Urinary bladder (tissue), 4 donors: ENCODE measurements around the gene PTCHD1. TPM values are rescaled to one million over a fixed set of nuclear protein-coding genes. Genes with fewer than 3 reads are reported as not detected.

Experiments
- DNase-seq: peaks from one replicate; pipeline ENCODE4 v3.0.0-alpha.2; 2015; ENCODE audit errors: extremely low spot score
- H3K27ac ChIP-seq: one replicate; pipeline ENCODE4 v1.5.1; 2013; ENCODE audit warnings: low read depth, mild to moderate bottlenecking, moderate library complexity
- H3K36me3 ChIP-seq: one replicate; pipeline ENCODE4 v1.6.1; 2013; ENCODE audit warnings: mild to moderate bottlenecking, moderate library complexity; ENCODE audit not compliant: insufficient read depth
- H3K4me1 ChIP-seq: one replicate; pipeline ENCODE4 v1.6.1; 2013; ENCODE audit warnings: mild to moderate bottlenecking, moderate library complexity; ENCODE audit not compliant: insufficient read depth
- H3K4me3 ChIP-seq: one replicate; pipeline ENCODE4 v1.5.1; 2013; ENCODE audit warnings: low read depth, low read length
- WGBS: extraction: QIAGEN DNeasy Blood & Tissue Kit; methylation state at CpG from one replicate; pipeline ENCODE4 v1.1.7; 2013; 5-methylcytosine and 5-hydroxymethylcytosine counted together
- polyA plus RNA-seq: library from polyadenylated mRNA; stranded (reverse); fragments of 200-250 nt; gene quantifications from one replicate; pipeline ENCODE4 v1.2.3, GENCODE V29; 2013
- total RNA-seq: library from RNA; depleted of rRNA; stranded (reverse); fragments of >200 nt; gene quantifications from one replicate; pipeline ENCODE4 v1.2.3, GENCODE V29; 2014
- donor health status: healthy with polysubstance abuse.
- donor health status: healthy.

The PTCHD1 gene
- total and polyA plus RNA-seq, 2 donors = 2.0 to 6.0 TPM

DNA sequence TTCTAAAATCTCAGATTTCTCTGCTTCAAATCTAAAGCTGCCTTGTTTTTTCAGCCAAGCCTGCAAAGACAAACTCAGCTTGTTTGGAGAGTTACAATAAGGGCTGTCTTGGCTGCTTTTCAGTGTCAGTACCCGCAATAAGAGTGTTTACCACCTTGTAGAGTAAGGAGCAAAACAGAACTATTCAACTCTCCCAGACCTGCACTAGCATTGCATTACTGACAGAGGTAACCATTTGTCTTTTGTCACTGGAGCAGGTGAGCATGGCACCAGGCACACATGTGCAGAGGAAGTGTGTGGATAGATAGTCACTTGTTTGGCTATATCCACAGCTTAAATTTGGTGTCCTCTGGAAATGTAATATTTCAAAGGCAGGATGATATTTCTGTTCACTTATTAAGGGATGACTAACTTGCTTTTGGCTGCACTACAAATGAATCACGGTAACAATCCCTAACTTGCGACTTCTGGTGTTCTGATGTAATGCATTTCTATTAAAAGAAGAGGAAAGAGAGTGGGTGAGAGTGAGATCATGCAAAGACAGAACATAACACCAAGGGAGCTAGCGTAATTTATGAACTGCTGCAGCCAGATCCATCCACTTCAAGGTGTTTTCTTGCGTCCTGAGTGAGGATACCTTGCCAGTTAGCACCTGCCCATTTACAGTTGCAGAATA is 38.6 kb downstream of the PTCHD1 start:
- no peaks in the 10 kb centered on the region for H3K4me1 ChIP-seq
- no peak overlapping the region for H3K27ac ChIP-seq
- no peak overlapping the region for H3K4me3 ChIP-seq
- no peak for DNase-seq
- WGBS = 16% methylated on average over 5 of the region's 5 CpGs
- H3K36me3 ChIP-seq = no peaks in the 10 kb centered on the region

DNA sequence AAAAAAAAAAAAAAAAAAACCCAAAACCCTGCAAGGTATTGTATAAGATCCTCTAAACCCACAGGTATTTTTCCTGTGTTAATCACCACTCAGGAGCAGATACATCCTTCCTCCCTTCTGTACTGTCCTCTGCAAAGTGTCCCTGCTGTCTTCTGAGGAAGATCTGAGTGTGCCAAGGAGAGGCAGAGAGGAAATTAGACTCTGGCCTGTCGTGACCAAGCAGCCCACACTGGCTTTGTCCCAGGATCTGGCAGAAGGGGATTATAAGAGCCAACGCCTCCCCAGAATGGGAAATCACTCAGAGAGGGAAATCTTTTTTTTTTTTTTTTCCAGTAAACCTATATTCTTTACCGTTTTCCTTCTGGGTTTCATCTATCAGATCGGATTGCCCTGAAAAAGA is 39.6 kb downstream of the PTCHD1 start:
- Histone ChIP-seq H3K4me3 (no peak overlapping the region), H3K4me1 (no peaks in the 10 kb centered on the region), H3K27ac (no peak overlapping the region), H3K36me3 (no peaks in the 10 kb centered on the region)
- 40% methylated on average over 4 of the region's 4 CpGs for WGBS
- no peak for DNase-seq

DNA sequence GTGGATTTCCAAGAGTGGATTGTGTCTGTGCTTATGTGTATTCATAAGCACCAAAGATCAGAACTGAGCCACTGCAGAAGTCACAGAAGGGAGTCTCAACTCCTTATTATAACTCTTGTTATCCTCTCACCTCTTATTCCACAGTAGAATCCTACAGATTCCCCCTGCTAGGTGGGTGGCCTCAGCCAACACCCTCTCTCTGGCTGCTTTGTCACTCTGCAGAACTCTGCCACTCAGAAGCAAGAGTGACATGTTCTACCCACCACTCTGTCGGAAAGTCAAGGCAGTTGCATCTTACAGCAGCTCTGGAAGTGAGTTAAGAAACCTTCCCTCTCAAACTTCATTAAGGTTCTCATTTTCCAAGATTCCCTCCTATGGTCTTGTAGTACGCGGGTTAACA is 41.9 kb downstream of the PTCHD1 start:
- Histone ChIP-seq H3K27ac (no peak overlapping the region), H3K4me1 (no peaks in the 10 kb centered on the region), H3K4me3 (no peak overlapping the region), H3K36me3 (no peaks in the 10 kb centered on the region)
- 92% methylated on average over 3 of the region's 3 CpGs for WGBS
- DNase-seq = no peak

DNA sequence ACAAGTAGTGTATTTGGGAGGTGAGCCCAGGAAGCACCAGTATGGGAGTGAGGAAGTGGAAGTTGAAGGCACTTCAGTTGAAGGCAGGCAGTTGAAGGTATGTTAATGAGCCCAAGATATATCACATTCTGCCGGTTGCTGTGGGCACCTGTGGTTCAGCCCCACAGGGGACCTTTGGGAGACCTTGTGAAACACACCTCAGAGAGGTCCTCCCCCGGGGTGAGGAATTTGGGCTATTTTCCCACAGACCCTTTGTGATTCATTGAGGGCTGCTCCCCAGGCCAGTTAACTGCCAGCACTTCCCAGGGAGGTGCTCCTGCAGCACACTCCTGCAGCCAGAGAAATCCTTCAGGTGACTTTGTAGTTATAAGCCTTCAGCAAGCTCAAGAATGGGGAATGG is 45.9 kb downstream of the PTCHD1 start:
- no peaks in the 10 kb centered on the region for H3K36me3 ChIP-seq
- H3K4me3 ChIP-seq = no peak overlapping the region
- no peak overlapping the region for H3K27ac ChIP-seq
- DNase-seq = no peak
- WGBS = 75% methylated on average over 2 of the region's 2 CpGs
- no peaks in the 10 kb centered on the region for H3K4me1 ChIP-seq

DNA sequence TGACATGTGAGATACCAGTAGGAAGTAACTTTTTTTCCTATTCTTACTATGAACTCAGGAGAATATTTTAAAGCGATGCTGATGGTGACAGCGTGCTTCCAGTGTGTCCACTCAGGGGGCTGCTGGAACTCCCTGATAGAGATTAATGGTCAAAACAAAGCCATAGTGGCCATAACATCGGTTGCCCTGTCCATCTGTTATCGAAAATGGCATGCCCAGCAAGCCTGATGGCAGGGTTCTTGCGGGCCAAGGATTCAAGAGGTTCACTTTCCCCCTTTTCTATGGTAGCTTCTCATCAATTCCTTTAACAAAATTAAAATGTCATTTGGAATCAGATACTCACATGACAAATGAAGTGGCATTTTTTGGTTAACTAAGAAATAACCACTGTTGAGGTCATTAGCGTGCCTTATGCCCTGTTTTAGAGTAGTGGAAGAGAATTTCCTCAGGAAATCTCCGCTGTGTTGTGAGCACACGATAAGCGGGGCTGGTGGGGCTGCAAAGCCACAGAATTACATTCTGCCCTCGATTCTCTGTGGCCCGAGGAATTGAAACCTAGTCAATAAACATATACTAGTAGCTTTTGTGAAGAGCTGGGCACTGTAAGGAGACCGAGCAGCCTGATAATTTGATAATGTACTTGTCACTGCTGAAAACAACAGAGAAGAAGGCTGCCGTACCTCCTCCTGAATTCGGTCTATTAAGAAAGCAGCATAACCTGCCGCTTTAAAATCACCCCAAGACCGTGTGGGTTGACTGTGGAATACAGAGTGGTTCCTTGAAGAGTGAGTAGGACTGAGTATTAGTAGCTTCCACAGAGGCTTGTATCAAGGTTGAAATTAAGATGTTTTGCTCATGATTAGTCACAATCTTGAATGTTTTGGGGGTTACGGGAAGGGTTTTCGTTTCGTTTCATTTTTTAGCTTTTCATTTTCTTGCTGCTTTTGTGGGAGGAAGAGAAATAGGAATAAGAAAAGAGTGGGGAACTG is 46.7 kb downstream of the PTCHD1 start:
- WGBS = 87% methylated on average over 19 of the region's 19 CpGs
- no peak for DNase-seq
- no peaks in the 10 kb centered on the region for H3K36me3 ChIP-seq
- H3K4me3 ChIP-seq = no peak overlapping the region
- H3K4me1 ChIP-seq = no peaks in the 10 kb centered on the region
- no peak overlapping the region for H3K27ac ChIP-seq

DNA sequence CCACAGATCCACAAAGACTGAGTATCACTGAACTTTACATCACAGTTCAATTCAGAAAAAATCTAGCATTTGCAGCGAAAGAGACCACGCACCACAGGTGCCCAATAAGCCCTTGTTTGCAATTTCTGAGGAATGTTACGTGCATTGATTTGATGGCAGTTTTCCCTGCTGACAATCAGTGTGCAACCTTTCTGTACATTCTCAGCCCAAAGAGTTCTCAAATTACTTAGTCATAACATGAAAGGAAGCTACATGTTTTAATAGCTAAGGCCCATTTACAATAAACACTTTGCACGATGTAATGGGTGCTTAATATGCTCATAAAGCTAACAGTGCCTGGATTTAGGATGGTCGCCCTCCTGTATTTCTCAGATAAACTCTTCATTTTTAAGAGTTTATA is 47.9 kb downstream of the PTCHD1 start:
- DNase-seq = no peak
- H3K36me3 ChIP-seq = no peaks in the 10 kb centered on the region
- 61% methylated on average over 5 of the region's 5 CpGs for WGBS
- no peaks in the 10 kb centered on the region for H3K4me1 ChIP-seq
- H3K27ac ChIP-seq = no peak overlapping the region
- no peak overlapping the region for H3K4me3 ChIP-seq

DNA sequence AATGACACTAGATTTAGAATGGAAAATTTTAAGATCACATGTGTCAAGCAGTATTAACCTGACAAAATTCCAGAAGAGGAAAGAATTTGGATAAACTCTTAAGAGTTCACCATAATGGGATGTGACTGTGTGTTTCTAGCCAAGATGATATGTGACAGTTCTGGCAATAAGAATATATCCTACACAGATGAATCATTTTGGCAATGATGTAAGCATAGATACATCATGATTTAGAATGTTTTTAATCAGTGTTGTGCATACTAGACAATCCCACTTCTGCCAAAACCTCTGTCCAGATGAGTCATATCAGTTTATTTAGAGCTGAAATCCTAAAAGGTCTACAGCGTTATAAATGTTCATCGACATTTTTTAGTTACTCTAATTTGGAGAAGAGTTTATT is 48.8 kb downstream of the PTCHD1 start:
- H3K27ac ChIP-seq = no peak overlapping the region
- H3K36me3 ChIP-seq = no peaks in the 10 kb centered on the region
- DNase-seq = no peak
- H3K4me3 ChIP-seq = no peak overlapping the region
- no peaks in the 10 kb centered on the region for H3K4me1 ChIP-seq
- 24% methylated on average over 2 of the region's 2 CpGs for WGBS

DNA sequence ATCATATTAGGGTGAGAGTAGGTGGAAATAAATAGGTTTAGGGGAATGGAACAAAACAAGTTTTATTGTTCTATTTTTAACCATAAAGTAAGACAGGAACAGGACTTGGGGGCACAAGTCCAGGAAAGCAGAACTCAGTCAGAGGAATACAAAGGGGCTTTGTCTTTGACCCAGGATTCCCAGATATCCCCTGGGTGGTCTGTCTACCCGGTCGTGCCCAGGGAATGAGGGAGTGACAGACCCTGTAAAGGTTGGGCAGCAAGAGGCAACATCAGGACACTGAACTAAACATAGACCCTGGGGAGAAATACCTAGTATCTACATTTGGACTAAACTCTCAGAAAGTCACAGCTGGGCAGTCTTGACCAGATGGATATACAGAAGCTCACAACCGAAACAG is 50.6 kb downstream of the PTCHD1 start:
- no peak overlapping the region for H3K4me3 ChIP-seq
- no peaks in the 10 kb centered on the region for H3K4me1 ChIP-seq
- no peak for DNase-seq
- H3K27ac ChIP-seq = no peak overlapping the region
- no peaks in the 10 kb centered on the region for H3K36me3 ChIP-seq
- 54% methylated on average over 3 of the region's 3 CpGs for WGBS

DNA sequence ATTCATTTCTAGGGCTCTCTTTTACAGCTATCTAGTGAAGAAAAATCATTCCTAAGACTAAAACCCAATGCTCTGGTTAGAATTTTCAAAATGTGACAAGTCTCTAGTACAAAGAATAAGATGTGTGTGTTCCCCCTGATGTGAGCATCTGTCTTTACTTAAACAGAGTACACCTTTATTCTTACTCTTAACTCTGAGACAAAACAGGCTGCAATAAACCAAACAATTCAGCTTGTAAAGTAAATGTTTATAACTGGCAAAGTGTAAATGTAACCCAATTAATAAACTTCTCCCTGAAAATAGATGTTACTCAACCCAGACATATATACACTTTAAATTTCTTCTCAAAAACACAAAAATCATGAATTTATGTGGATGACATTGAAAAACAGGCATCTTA is 51.6 kb downstream of the PTCHD1 start:
- Histone ChIP-seq H3K36me3 (no peaks in the 10 kb centered on the region), H3K4me1 (no peaks in the 10 kb centered on the region), H3K27ac (no peak overlapping the region), H3K4me3 (no peak overlapping the region)
- DNase-seq = no peak

DNA sequence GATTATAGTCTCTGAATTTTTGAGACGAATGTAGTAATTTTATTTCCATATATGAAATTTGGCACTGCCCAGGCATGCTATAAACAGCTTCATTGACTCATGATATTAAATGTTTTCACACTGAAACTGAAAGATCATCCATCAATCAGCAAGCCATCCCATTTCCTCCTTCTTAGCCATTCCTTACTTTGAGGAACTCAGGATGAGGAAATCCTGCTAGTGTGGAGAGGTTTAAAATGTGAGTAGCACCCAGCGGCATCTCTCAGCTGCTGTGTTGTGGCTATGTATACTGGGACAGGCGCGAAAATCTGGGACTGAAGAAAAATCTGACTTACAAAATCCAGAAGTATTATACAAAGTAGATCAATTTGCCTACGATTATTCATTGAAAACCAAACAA is 52.1 kb downstream of the PTCHD1 start:
- no peak overlapping the region for H3K4me3 ChIP-seq
- no peak overlapping the region for H3K27ac ChIP-seq
- no peak for DNase-seq
- H3K4me1 ChIP-seq = no peaks in the 10 kb centered on the region
- H3K36me3 ChIP-seq = no peaks in the 10 kb centered on the region
- 59% methylated on average over 5 of the region's 5 CpGs for WGBS

DNA sequence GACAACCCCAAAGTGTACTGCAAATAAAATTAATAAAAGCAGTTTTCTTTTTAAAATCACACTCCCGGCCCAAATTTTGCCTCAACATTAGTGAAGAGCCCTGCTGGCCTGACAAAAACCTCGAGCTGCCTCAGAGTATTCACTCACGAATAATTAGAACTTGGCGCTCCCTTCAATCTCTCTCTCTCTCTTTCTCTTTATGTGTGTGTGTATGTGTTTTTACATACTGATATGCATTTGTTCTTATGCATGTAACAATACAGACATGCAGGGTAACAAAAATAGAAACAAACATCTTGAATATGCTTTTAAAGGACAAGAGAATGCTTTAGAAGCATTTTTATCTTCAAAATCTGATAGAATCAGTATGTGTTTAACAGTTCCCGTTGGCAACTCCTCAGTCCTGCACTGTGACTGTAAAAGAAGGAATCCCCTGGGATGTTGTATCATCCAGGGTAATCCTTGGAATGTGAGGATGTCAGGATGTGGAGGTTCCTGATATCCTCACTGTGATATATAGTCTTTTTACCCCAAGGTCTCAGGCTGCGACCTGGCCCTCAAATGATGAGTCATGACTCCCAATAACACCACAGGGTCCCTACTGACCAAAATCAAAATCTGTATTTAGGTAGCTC is 53.0 kb downstream of the PTCHD1 start:
- Histone ChIP-seq H3K4me1 (no peaks in the 10 kb centered on the region), H3K4me3 (no peak overlapping the region), H3K27ac (no peak overlapping the region), H3K36me3 (no peaks in the 10 kb centered on the region)
- DNase-seq = no peak
- WGBS = 48% methylated on average over 6 of the region's 6 CpGs

DNA sequence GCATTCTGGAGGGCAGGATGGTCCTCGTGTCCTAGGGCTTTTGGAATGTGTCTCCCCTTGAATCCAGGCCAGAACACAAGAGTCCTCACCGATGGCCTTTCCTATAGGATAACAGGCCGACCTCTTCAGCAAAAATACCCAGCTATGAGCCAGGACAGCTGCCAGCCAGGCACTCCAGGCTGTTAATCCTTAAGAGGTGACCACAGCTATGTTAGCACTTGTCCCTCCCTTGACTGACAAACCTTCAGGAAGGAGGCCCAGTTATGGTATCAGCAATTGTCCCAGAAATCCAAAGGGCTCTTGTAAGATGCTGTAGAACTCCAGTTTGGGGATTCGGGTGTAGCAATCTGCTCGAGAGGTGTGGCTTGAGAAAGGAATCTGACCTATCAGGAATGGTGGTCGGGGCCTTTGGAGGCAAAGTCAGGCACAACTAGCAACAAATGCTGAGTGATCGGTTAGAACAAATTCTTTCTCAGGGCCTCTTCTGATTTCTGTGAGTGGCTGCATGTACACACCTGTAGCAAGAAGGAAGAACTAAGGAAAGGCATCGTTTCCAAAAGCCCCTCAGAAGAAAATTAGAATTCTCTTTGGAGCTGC is 54.6 kb downstream of the PTCHD1 start:
- H3K27ac ChIP-seq = no peak overlapping the region
- no peaks in the 10 kb centered on the region for H3K4me1 ChIP-seq
- H3K4me3 ChIP-seq = no peak overlapping the region
- DNase-seq = no peak
- 88% methylated on average over 8 of the region's 8 CpGs for WGBS
- no peaks in the 10 kb centered on the region for H3K36me3 ChIP-seq

DNA sequence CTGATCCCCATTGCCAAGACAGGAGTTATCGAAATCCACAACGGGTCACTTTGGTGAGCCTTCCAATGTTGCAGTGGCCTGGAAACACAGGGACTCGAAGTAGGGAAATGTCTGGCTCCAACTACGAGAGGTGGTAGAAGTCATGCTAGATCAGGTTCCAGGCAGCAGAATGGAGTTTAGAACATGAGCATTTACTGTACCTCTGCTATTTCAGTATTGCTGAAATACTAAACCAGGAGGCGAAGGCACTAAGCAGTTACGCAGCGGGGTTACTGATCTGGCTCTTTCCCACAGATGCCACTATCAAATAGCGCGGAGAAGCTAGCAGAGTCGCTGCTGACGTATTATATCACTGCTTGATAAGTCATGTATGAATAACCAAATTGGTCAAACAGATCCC is 56.3 kb downstream of the PTCHD1 start:
- no peak overlapping the region for H3K4me3 ChIP-seq
- H3K4me1 ChIP-seq = peaks cover 1% of the 10 kb centered on the region
- 94% methylated on average over 11 of the region's 11 CpGs for WGBS
- no peaks in the 10 kb centered on the region for H3K36me3 ChIP-seq
- no peak overlapping the region for H3K27ac ChIP-seq
- DNase-seq = no peak
